Suprapubic skin (tissue), 4 donors: ENCODE data around the gene CNEP1R1. TPM values are rescaled to one million over a fixed set of nuclear protein-coding genes. Genes with fewer than 3 reads are reported as not detected.

Source experiments
- DNase-seq, 2 donors: peaks; one replicate each; pipeline ENCODE4 v3.0.0-alpha.2; 2019; ENCODE audit warnings: low spot score in 2 of 2
- H3K27ac ChIP-seq: fragments of 200-600 bp; sonication (generic); one replicate; pipeline ENCODE4 v1.5.1; 2019
- H3K27me3 ChIP-seq: fragments of 200-600 bp; sonication (generic); one replicate; pipeline ENCODE4 v1.5.1; 2019
- H3K36me3 ChIP-seq: fragments of 200-600 bp; sonication (generic); one replicate; pipeline ENCODE4 v1.5.1; 2019
- H3K4me1 ChIP-seq: fragments of 200-600 bp; sonication (generic); one replicate; pipeline ENCODE4 v1.5.1; 2019
- H3K4me3 ChIP-seq: fragments of 200-600 bp; sonication (generic); one replicate; pipeline ENCODE4 v1.5.1; 2019; ENCODE audit warnings: mild to moderate bottlenecking
- H3K9me3 ChIP-seq: fragments of 200-600 bp; sonication (generic); one replicate; pipeline ENCODE4 v1.5.1; 2019
- CTCF ChIP-seq, 2 donors: fragments of 200-600 bp in 1 of 2; fragments of 450-650 bp in 1 of 2; sonication (generic) in 1 of 2; IDR thresholded peaks; one replicate each; pipeline ENCODE4 v1.5.1; 2016 to 2019; ENCODE audit warnings: antibody characterized with exemption in 2 of 2, mild to moderate bottlenecking in 1 of 2, moderate library complexity in 1 of 2
- EP300 ChIP-seq: sonication (generic); formaldehyde crosslinking; IDR thresholded peaks from one replicate; pipeline ENCODE4 v1.6.1; 2017; ENCODE audit warnings: antibody characterized with exemption
- POLR2A ChIP-seq, 2 donors: fragments of 450-650 bp; IDR thresholded peaks; one replicate each; pipeline ENCODE4 v1.6.1; 2017; ENCODE audit warnings: antibody characterized with exemption in 2 of 2, mild to moderate bottlenecking in 2 of 2, moderate library complexity in 2 of 2
- POLR2AphosphoS5 ChIP-seq, 3 donors: sonication (generic); formaldehyde crosslinking; IDR thresholded peaks; one replicate each; pipeline ENCODE4 v1.6.1; 2017; ENCODE audit warnings: antibody characterized with exemption in 3 of 3
- WGBS: methylation state at CpG from one replicate; pipeline ENCODE4 v1.1.5; 2018; 5-methylcytosine and 5-hydroxymethylcytosine counted together
- total RNA-seq, 4 donors: library from RNA; depleted of rRNA; stranded (reverse); fragments of >200 nt; gene quantifications; one replicate each; pipeline ENCODE4 v1.1.0, GENCODE V29; 2016

Gene CNEP1R1
- total RNA-seq: 10 to 100 TPM; 13.5 to 24.6 (median 16.5) TPM

DNA sequence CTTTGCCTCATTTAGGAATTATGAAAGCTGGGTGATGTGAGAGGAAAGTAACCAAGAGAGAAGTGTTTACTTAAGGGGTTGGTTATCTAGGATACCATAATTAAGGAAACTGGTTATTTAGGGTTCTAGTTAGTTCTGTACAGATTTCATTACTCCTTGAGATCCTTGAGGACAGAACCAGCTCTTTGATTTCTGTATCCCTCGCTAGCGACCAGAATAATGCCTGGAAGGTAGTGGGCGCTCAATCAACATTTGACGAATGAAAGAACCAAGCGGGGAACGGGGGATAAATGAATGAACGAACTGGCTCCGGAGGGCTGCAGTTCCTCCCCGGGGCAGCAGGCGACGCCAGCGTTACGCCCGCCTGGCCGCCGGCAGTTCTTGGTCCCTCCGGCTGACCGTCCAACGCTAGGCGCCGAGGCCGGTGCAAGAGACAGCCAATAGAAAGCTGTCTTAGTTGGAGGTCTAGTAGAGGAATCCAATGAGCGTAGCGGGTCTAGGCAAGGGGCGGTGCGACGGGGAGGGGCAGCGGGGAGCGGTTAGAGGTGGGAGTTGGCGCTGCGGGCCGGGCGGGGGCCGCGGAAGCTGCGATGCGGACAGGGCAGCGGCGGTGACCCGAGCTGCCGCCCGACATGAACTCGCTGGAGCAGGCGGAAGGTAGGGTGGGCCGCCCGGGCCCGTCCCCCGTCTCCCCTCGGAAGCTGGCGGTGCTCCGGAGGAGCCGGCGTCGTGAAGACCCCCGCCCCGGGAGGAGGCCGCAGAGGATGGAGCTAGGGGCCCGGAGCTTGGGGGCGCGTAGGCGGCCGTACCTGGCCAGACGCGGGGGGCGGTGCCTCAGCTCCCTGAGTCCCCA, at the start of gene CNEP1R1:
Gene CNEP1R1, plus strand, starts transcription at position 542 of the 853 bp plus-strand sequence. Its CDS starts 91 bp downstream, at position 633.
- TF ChIP-seq POLR2A (IDR thresholded peaks at IDR 0.05) (no peak), POLR2AphosphoS5 (IDR thresholded peaks at IDR 0.05) (peak in 1 of 3 donors; percentile 81), CTCF (IDR thresholded peaks at IDR 0.05) (peak; percentile 100), EP300 (no peak)
- Histone ChIP-seq H3K27ac (peak within 1 kb of the TSS; percentile 87), H3K4me1 (peaks cover 30% of the 10 kb centered on the region), H3K9me3 (no peaks in the 10 kb centered on the region), H3K36me3 (peaks cover 1% of the 10 kb centered on the region), H3K4me3 (peak within 1 kb of the TSS; percentile 96), H3K27me3 (no peaks in the 10 kb centered on the region)
- peak; percentile 97 to 98 for DNase-seq
- WGBS: under 1% methylated on average over 25 of the region's 65 CpGs

DNA sequence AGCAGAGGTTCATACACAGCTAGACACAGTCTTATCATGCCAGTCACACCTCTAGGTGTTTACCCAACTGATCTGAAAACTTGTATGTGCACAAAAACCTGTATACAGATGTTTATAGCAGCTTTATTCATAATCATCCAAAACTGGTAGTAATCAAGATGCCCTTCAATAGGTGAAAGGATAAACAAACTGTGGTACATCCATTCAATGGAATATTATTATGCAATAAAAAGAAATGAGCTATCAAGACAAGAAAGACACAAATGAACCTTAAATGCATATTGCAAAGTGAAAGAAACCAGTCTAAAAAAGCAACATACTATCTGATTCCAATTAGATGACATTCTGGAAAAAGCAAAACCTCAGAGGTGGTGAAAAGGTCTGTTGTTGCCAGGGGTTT, 47.6 kb upstream of the CNEP1R1 start:
- no peak for DNase-seq
- H3K27me3 ChIP-seq: no peaks in the 10 kb centered on the region
- no peaks in the 10 kb centered on the region for H3K36me3 ChIP-seq
- peaks cover 4% of the 10 kb centered on the region for H3K9me3 ChIP-seq
- no peaks in the 10 kb centered on the region for H3K4me1 ChIP-seq
- no peak overlapping the region for H3K27ac ChIP-seq
- TF ChIP-seq POLR2AphosphoS5 (IDR thresholded peaks at IDR 0.05) (no peak), EP300 (no peak), POLR2A (IDR thresholded peaks at IDR 0.05) (no peak), CTCF (IDR thresholded peaks at IDR 0.05) (no peak)
- H3K4me3 ChIP-seq: no peak overlapping the region

DNA sequence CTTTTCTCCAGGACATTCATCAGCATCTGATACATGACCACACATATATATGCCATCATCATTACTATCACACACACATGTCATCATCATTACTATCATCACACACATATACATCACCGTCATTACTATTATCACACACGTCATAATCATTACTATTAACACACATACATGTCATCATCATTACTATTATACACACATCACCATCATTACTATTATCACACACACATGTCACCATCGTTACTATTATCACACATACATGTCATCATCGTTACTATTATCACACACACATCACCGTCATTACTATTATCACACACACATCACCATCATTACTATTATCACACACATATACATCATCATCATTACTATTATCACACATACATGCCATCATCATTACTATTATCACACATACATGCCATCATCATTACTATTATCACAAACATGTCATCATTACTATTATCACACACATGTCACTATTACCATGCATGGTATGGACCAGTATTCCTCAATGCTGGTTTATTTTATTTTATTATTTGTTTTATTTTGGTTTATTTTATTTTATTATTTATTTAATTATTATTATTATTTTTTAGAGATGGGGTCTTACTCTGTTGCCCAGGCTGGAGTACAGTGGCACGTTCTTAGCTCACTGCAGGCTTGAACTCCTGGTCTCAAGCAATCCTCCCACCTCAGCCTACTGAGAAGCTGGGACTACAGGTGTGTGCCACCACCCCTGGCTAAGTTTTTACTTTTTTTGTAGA, 46.3 kb upstream of the CNEP1R1 start:
- no peak for TF ChIP-seq POLR2A (IDR thresholded peaks at IDR 0.05)
- TF ChIP-seq POLR2AphosphoS5 (IDR thresholded peaks at IDR 0.05): no peak
- no peak for TF ChIP-seq CTCF (IDR thresholded peaks at IDR 0.05)
- TF ChIP-seq EP300: no peak
- WGBS: 83% methylated on average over 6 of the region's 6 CpGs
- no peak overlapping the region for H3K4me3 ChIP-seq

DNA sequence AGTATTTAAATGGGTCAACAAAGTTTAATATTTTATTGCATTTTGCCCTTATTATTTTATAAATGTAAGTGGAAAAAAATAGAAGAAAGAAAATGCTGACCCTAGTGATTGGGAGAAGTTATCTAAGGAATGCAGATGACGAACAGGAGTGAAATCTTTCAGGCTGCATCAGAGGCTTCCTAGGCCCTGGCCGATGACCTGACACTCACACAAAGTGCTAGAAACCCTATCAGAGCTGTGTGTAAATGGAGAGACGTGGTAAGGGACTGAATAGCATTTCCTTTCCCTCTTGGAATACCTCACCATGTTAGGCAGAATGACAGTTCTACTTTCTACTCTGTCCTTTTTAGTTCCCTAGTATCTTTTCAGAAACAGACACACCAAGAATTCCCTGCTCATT, 44.9 kb upstream of the CNEP1R1 start:
- Histone ChIP-seq H3K4me3 (no peak overlapping the region), H3K4me1 (no peaks in the 10 kb centered on the region), H3K27me3 (no peaks in the 10 kb centered on the region), H3K9me3 (peaks cover 4% of the 10 kb centered on the region), H3K27ac (no peak overlapping the region), H3K36me3 (no peaks in the 10 kb centered on the region)
- 75% methylated on average over 3 of the region's 3 CpGs for WGBS
- TF ChIP-seq CTCF (IDR thresholded peaks at IDR 0.05) (no peak), POLR2AphosphoS5 (IDR thresholded peaks at IDR 0.05) (no peak), POLR2A (IDR thresholded peaks at IDR 0.05) (no peak), EP300 (no peak)
- DNase-seq: no peak

More for the DNA sequence above, 46.3 kb upstream of the CNEP1R1 start:
- DNase-seq: no peak
- H3K27ac ChIP-seq: no peak overlapping the region
- peaks cover 4% of the 10 kb centered on the region for H3K9me3 ChIP-seq
- no peaks in the 10 kb centered on the region for H3K36me3 ChIP-seq
- no peaks in the 10 kb centered on the region for H3K4me1 ChIP-seq
- no peaks in the 10 kb centered on the region for H3K27me3 ChIP-seq
